Measurements from ENCODE around the gene PARN. TPM values are rescaled to one million over a fixed set of nuclear protein-coding genes. Genes with fewer than 3 reads are reported as not detected.
A peak's percentile ranks its signal among the peaks of the same experiment; 100 is the strongest.

The PARN gene
- total and polyA plus RNA-seq, 2 of the 4 experiments (the other 2 are of a cell fraction), result 24.6 to 25.1 TPM

GRCh38 chr16:14407786-14408399 lies 222.2 kb downstream of the PARN start:
- Histone ChIP-seq H2AFZ (replicated peaks; ENCODE audit: low read length, poor library complexity) (no peak overlapping the region), H3K18ac (ENCODE audit: low read depth, low read length) (no peak overlapping the region), H2AK9ac (replicated peaks; ENCODE audit: low read depth, low read length, poor library complexity) (no peak overlapping the region), H4K91ac (ENCODE audit: insufficient read depth, low read depth, low read length) (no peak overlapping the region), H3K14ac (replicated peaks; ENCODE audit: low read depth, low read length) (no peak overlapping the region), H3K4me2 (ENCODE audit: low read depth, low read length) (no peak overlapping the region), H3K23ac (ENCODE audit: low read depth, low read length) (no peak overlapping the region), H2BK5ac (ENCODE audit: low read depth, low read length, poor library complexity, severe bottlenecking) (no peak overlapping the region), H3K4me1 (ENCODE audit: control insufficient read depth, insufficient read depth, low read length) (no peaks in the 10 kb centered on the region), H3K4ac (ENCODE audit: low read depth, low read length) (no peak overlapping the region), H2BK120ac (ENCODE audit: low read depth, low read length) (no peak overlapping the region), H4K8ac (ENCODE audit: low read depth in 2 of 2, low read length in 2 of 2) (no peak overlapping the region), H2AK5ac (ENCODE audit: low read depth, low read length) (peak overlapping the region; percentile 8; the same call in 1 of the 2 replicates), H3K36me3 (ENCODE audit: control insufficient read depth, insufficient read depth, low read length) (no peaks in the 10 kb centered on the region), H2BK20ac (ENCODE audit: low read depth, low read length) (no peak overlapping the region), H4K5ac (ENCODE audit: low read depth, low read length) (no peak overlapping the region), H4K20me1 (ENCODE audit: insufficient read depth, low read length) (no peaks in the 10 kb centered on the region), H3K9me3 (ENCODE audit: control insufficient read depth, insufficient read depth, low read length) (no peaks in the 10 kb centered on the region), H3K79me1 (ENCODE audit: low read depth in 1 of 2, low read length in 2 of 2) (no peaks in the 10 kb centered on the region), H3K9ac (ENCODE audit: low read depth, low read length) (no peak overlapping the region), H3K27me3 (ENCODE audit: control insufficient read depth, insufficient read depth, low read length) (no peaks in the 10 kb centered on the region), H3K9me1 (ENCODE audit: insufficient read depth, low read length) (no peaks in the 10 kb centered on the region), H2BK15ac (ENCODE audit: low read depth, low read length) (no peak overlapping the region), H3K56ac (ENCODE audit: extremely low read depth, insufficient read depth, low read length) (no peak overlapping the region), H3K4me3 (ENCODE audit: insufficient read depth, low read depth, low read length) (no peak overlapping the region), H3K27ac (ENCODE audit: insufficient read depth, low read length) (no peak overlapping the region)
- no peak for DNase-seq
- no peak for TF ChIP-seq MAZ (IDR thresholded peaks at IDR 0.05; ENCODE audit: borderline replicate concordance, low read depth, low read length)
- TF ChIP-seq ELK1 (IDR thresholded peaks at IDR 0.05; ENCODE audit: borderline replicate concordance, low read depth, low read length), result no peak
- TF ChIP-seq CHD1 (IDR thresholded peaks at IDR 0.05; ENCODE audit: low read depth, low read length), result no peak
- no peak for TF ChIP-seq RAD21 (IDR thresholded peaks at IDR 0.05; ENCODE audit: low read length)
- TF ChIP-seq CTCF (conservative IDR thresholded peaks at IDR 0.05; ENCODE audit: low read depth, low read length), result no peak
- TF ChIP-seq RCOR1 (IDR thresholded peaks at IDR 0.05; ENCODE audit: insufficient replicate concordance, low read length), result no peak
- TF ChIP-seq CEBPB (IDR thresholded peaks at IDR 0.05; ENCODE audit: low read depth, low read length), result no peak
- no peak for TF ChIP-seq FOS (IDR thresholded peaks at IDR 0.05; ENCODE audit: low read depth, low read length)
- TF ChIP-seq MXI1 (IDR thresholded peaks at IDR 0.05; ENCODE audit: borderline replicate concordance, low read depth, low read length), result no peak
- no peak for TF ChIP-seq SMC3 (IDR thresholded peaks at IDR 0.05; ENCODE audit: low read depth, low read length)
- TF ChIP-seq POLR2A (IDR thresholded peaks at IDR 0.05; ENCODE audit: low read depth, low read length), result no peak
- no peak for TF ChIP-seq RFX5 (IDR thresholded peaks at IDR 0.05; ENCODE audit: low read depth, low read length)
- TF ChIP-seq BHLHE40 (IDR thresholded peaks at IDR 0.05; ENCODE audit: low read depth, low read length), result no peak
- no peak for TF ChIP-seq MAFK (IDR thresholded peaks at IDR 0.05; ENCODE audit: low read depth, low read length)
- TF ChIP-seq USF2 (IDR thresholded peaks at IDR 0.05; ENCODE audit: low read depth, low read length), result no peak
- TF ChIP-seq NFE2L2 (IDR thresholded peaks at IDR 0.05; ENCODE audit: low read depth, low read length), result no peak
- intact Hi-C loops (cut with micrococcal nuclease) (no loop called here), dilution Hi-C loops (cut with HindIII; ENCODE audit: low sequenced_read_pairs, unreplicated experiment) (no loop called here), in situ Hi-C loops (cut with MboI; ENCODE audit: low sequenced_read_pairs) (no loop called here)
- no CpG with 5 or more reads among the region's 2 CpGs for WGBS, 2 experiments (ENCODE audit: extremely low coverage in 2 of 2, insufficient read length in 1 of 2)
- POLR2A ChIA-PET (ENCODE audit: unreplicated experiment), result no interaction called here
- BruUV-seq (replicated peaks), result no TSS peak
- no peak for ATAC-seq (ENCODE audit: low read depth)
- CTCF ChIA-PET, result no interaction called here
